ENCODE measurements around the gene THADA.
A peak's percentile ranks its signal among the peaks of the same experiment; 100 is the strongest.

THADA gene

GRCh38 chr2:43592443-43592842, 3.4 kb downstream of the THADA start:
- TF ChIP-seq, protein P1, sequence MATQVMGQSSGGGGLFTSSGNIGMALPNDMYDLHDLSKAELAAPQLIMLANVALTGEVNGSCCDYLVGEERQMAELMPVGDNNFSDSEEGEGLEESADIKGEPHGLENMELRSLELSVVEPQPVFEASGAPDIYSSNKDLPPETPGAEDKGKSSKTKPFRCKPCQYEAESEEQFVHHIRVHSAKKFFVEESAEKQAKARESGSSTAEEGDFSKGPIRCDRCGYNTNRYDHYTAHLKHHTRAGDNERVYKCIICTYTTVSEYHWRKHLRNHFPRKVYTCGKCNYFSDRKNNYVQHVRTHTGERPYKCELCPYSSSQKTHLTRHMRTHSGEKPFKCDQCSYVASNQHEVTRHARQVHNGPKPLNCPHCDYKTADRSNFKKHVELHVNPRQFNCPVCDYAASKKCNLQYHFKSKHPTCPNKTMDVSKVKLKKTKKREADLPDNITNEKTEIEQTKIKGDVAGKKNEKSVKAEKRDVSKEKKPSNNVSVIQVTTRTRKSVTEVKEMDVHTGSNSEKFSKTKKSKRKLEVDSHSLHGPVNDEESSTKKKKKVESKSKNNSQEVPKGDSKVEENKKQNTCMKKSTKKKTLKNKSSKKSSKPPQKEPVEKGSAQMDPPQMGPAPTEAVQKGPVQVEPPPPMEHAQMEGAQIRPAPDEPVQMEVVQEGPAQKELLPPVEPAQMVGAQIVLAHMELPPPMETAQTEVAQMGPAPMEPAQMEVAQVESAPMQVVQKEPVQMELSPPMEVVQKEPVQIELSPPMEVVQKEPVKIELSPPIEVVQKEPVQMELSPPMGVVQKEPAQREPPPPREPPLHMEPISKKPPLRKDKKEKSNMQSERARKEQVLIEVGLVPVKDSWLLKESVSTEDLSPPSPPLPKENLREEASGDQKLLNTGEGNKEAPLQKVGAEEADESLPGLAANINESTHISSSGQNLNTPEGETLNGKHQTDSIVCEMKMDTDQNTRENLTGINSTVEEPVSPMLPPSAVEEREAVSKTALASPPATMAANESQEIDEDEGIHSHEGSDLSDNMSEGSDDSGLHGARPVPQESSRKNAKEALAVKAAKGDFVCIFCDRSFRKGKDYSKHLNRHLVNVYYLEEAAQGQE (IDR thresholded peaks at IDR 0.05; ENCODE audit: insufficient replicate concordance, low read depth): no peak
- TF ChIP-seq, protein P2, sequence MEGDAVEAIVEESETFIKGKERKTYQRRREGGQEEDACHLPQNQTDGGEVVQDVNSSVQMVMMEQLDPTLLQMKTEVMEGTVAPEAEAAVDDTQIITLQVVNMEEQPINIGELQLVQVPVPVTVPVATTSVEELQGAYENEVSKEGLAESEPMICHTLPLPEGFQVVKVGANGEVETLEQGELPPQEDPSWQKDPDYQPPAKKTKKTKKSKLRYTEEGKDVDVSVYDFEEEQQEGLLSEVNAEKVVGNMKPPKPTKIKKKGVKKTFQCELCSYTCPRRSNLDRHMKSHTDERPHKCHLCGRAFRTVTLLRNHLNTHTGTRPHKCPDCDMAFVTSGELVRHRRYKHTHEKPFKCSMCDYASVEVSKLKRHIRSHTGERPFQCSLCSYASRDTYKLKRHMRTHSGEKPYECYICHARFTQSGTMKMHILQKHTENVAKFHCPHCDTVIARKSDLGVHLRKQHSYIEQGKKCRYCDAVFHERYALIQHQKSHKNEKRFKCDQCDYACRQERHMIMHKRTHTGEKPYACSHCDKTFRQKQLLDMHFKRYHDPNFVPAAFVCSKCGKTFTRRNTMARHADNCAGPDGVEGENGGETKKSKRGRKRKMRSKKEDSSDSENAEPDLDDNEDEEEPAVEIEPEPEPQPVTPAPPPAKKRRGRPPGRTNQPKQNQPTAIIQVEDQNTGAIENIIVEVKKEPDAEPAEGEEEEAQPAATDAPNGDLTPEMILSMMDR (IDR thresholded peaks at IDR 0.05; ENCODE audit: insufficient read depth, low read length): no peak
- TF ChIP-seq SPI1 (IDR thresholded peaks at IDR 0.05; ENCODE audit: borderline replicate concordance, low read depth): no peak
- TF ChIP-seq GABPA (IDR thresholded peaks at IDR 0.05; ENCODE audit: low read depth): no peak
- no peak for TF ChIP-seq POLR2AphosphoS5 (IDR thresholded peaks at IDR 0.05; ENCODE audit: low read depth)
- H3K4me3 ChIP-seq (replicated peaks; ENCODE audit: insufficient read depth, low read length): no peak overlapping the region
- H3K27me3 ChIP-seq (ENCODE audit: insufficient read depth, poor library complexity, severe bottlenecking): no peaks in the 10 kb centered on the region
- H3K27ac ChIP-seq (replicated peaks): no peak overlapping the region
- no peak for DNase-seq (ENCODE audit: low read depth in 1 of 2, low spot score in 1 of 2)

DNA sequence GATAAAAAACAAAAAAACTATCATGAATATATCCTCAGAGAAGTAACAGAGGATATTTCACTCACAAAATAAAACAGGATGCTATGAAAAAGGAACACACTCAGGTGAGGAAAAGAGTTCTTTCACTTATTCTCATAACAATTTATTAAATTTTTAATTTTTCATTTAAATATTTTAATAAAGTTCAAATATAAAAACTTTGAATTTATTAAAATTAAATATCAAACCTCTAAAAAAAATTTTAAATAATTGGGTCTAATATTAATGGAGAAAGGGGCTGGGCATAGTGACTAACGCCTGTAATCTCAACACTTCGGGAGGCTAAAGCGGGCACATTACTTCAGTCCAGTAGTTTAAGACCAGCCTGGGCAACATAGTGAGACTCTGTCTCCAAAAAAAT, 10.1 kb downstream of the THADA start:
- H3K27ac ChIP-seq (replicated peaks): no peak overlapping the region
- TF ChIP-seq, protein P2 (IDR thresholded peaks at IDR 0.05; ENCODE audit: insufficient read depth, low read length): no peak
- no peak for TF ChIP-seq SPI1 (IDR thresholded peaks at IDR 0.05; ENCODE audit: borderline replicate concordance, low read depth)
- no peak for TF ChIP-seq POLR2AphosphoS5 (IDR thresholded peaks at IDR 0.05; ENCODE audit: low read depth)
- TF ChIP-seq, protein P1 (IDR thresholded peaks at IDR 0.05; ENCODE audit: insufficient replicate concordance, low read depth): no peak
- TF ChIP-seq GABPA (IDR thresholded peaks at IDR 0.05; ENCODE audit: low read depth): no peak
- no peaks in the 10 kb centered on the region for H3K27me3 ChIP-seq (ENCODE audit: insufficient read depth, poor library complexity, severe bottlenecking)
- no peak for DNase-seq (ENCODE audit: low read depth in 1 of 2, low spot score in 1 of 2)
- no peak overlapping the region for H3K4me3 ChIP-seq (replicated peaks; ENCODE audit: insufficient read depth, low read length)

DNA sequence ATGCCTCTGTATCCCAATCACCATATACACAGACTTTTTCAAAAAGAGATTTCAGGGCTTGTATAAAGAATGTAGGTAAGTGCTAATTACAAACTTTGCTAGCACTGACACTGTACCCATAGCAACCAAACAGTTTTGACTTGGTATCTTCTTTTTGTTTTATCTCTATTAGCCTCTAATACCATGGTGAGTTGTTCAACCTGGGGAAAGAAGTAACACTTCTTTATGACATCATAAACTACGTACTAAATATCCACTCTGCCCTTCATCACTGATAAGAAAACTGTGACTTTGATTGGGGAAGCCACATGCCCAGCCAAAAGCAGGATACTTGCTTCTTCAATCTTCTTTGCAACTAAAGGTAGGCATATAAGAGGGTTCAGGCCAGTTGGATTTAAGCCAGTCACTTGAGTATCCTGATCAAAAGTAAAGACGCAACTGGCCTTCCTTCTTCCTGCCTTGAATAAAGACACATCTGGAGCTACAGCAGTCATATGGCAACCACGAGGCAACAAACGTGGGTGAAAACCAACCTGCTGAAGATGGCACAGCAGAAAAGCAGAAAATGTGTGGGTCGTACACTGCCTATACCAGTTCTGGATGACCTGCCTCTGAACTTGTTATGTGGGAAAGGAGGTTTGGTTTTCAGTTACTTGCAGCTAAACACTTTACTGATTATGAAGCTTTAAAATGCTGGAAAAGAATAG, 16.4 kb downstream of the THADA start:
- Histone ChIP-seq H3K4me3 (replicated peaks; ENCODE audit: insufficient read depth, low read length) (no peak overlapping the region), H3K27me3 (ENCODE audit: insufficient read depth, poor library complexity, severe bottlenecking) (no peaks in the 10 kb centered on the region), H3K27ac (replicated peaks) (no peak overlapping the region)
- DNase-seq (ENCODE audit: low read depth in 1 of 2, low spot score in 1 of 2): no peak
- no peak for TF ChIP-seq GABPA (IDR thresholded peaks at IDR 0.05; ENCODE audit: low read depth)

DNA sequence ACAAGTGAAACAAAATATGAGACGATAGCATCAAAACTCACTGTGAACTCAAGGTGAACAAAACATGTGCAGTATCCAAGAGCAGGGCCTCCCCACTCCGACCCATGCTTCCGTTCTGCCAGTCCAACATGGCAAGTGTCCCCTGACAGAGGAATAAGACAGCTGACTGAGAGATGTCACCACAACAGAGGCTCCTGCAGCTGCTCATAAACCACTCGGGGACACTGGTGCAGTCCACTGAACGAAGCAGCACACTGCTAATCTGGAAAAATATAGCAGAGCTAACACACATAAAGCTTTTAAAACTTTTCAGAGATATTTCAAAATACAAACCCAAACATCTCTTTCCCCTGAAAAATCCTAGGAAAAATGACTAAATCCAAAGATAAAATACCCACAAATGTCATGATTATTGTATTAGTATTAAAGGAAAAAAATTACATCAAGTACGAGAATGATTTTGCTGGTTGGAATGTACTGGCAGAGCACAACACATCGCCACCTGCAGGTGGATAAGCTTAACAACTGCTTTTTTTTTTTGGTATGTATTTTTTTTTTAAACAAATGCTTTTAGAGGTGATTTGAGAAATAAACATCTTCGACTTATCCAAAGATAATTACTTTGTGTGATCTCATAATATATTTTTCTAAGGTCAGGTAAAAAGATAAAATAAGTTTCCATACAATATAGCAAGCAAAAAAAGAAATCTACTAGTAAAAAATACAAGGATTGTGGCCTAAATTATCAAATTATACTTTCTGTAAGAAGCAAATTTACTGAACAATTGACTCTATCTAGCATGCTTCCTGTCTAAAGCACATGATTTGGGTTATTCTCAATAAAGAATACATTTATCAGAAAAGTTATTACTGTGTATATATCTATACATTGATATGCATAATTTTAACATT, 18.6 kb downstream of the THADA start:
- Histone ChIP-seq H3K4me3 (replicated peaks; ENCODE audit: insufficient read depth, low read length) (no peak overlapping the region), H3K27ac (replicated peaks) (no peak overlapping the region), H3K27me3 (ENCODE audit: insufficient read depth, poor library complexity, severe bottlenecking) (no peaks in the 10 kb centered on the region)
- TF ChIP-seq GABPA (IDR thresholded peaks at IDR 0.05; ENCODE audit: low read depth): no peak
- TF ChIP-seq, protein P2 (IDR thresholded peaks at IDR 0.05; ENCODE audit: insufficient read depth, low read length): peak; percentile 48
- DNase-seq (ENCODE audit: low read depth in 1 of 2, low spot score in 1 of 2): no peak

Data from HL-60 (cell line).